ENCODE data around the gene SHROOM2. TPM values are rescaled to one million over a fixed set of nuclear protein-coding genes. Genes with fewer than 3 reads are reported as not detected.

SHROOM2 gene
- total RNA-seq, 1 experiment from 2014 or later: 5.3 TPM

DNA sequence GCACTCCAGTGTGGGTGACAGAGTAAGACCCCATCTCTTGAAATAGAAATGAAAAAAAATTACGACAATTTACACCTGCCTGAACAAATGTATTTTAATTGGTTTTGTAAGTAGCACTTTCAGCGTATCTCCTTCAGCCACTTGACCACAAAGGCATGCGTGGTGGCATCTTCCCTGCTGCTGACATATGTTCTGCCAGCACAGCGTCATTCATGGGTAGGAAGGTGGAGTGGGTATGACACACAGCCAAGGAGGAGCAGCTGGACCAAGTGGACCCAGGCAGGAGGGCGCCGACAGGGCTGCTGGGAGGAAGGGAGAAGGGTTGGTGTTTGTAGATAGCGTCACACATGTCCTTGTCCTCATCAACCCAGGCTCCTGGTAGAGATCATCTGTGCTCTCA, 152.3 kb downstream of the SHROOM2 start (continued):
- TF ChIP-seq YY1 (IDR thresholded peaks at IDR 0.05; ENCODE audit: extremely low read depth, insufficient replicate concordance, low read depth, low read length) (no peak), EGR1 (IDR thresholded peaks at IDR 0.05; ENCODE audit: low read depth) (no peak), POLR2AphosphoS5 (IDR thresholded peaks at IDR 0.05; ENCODE audit: low read depth, low read length) (no peak), JUND (IDR thresholded peaks at IDR 0.05) (no peak)

DNA sequence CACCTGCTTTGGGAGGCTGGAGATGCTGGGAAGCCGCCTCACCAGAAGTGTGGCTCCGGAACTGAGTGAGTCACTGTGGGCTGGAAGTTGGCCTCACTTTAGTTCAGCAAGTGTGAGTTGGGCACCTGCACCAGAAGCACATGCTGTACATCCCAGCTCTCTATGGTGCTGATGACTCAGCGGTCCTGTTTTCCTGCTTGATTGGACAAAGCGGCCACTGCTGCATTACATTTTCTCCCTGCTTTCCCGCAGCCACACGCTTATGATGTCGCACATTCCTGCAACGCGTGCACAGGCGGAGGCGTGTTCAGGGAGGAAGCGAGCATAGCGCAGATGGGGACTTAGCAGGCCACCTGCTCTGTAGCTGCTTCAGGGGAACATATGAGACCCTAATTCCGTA, 154.2 kb downstream of the SHROOM2 start:
- ChIA-PET CTCF (no interaction called here), RAD21 (ENCODE audit: low non-redundant PET in 1 of 2, low total read pairs in 2 of 2, uncharacterized antibody in 2 of 2, unreplicated experiment in 2 of 2) (no interaction called here), POLR2A (no interaction called here)
- TF ChIP-seq EZH2phosphoT487 (IDR thresholded peaks at IDR 0.05; ENCODE audit: borderline replicate concordance) (no peak), ZBTB33 (IDR thresholded peaks at IDR 0.05; ENCODE audit: extremely low read depth, insufficient replicate concordance, low read length) (no peak), YY1 (IDR thresholded peaks at IDR 0.05; ENCODE audit: extremely low read depth, insufficient replicate concordance, low read depth, low read length) (no peak)
- Histone ChIP-seq H3K9me2 (ENCODE audit: insufficient read depth) (no peaks in the 10 kb centered on the region), H3K9me3 (ENCODE audit: control insufficient read depth in 1 of 2, insufficient read depth in 1 of 2, low read depth in 1 of 2, low read length in 2 of 2) (no peaks in the 10 kb centered on the region), H2AFZ (ENCODE audit: low read depth, low read length, poor library complexity, severe bottlenecking) (no peak overlapping the region), H3K36me3 (ENCODE audit: control insufficient read depth in 1 of 2, insufficient read depth in 2 of 2, low read length in 2 of 2) (no peaks in the 10 kb centered on the region), H3K79me2 (ENCODE audit: insufficient read depth, low read length) (no peaks in the 10 kb centered on the region), H3K27me3 (ENCODE audit: insufficient read depth, low read length) (no peaks in the 10 kb centered on the region), H4K20me1 (ENCODE audit: insufficient read depth) (no peaks in the 10 kb centered on the region), H3K27ac (ENCODE audit: low read depth, low read length) (no peak overlapping the region), H3K9ac (ENCODE audit: low read length) (no peak overlapping the region), H3K4me1 (ENCODE audit: control insufficient read depth in 1 of 2, insufficient read depth in 2 of 2, low read length in 2 of 2) (no peaks in the 10 kb centered on the region), H3K4me3 (replicated peaks in 1 of 2; ENCODE audit: low read depth in 1 of 2, low read length in 2 of 2) (no peak overlapping the region), H3K4me2 (ENCODE audit: low read length) (no peak overlapping the region)
- no TSS peak for BruUV-seq (replicated peaks)
- ATAC-seq (no peak), DNase-seq (ENCODE audit: low read depth, low spot score) (no peak)
- intact Hi-C loops (cut with micrococcal nuclease): no loop called here

DNA sequence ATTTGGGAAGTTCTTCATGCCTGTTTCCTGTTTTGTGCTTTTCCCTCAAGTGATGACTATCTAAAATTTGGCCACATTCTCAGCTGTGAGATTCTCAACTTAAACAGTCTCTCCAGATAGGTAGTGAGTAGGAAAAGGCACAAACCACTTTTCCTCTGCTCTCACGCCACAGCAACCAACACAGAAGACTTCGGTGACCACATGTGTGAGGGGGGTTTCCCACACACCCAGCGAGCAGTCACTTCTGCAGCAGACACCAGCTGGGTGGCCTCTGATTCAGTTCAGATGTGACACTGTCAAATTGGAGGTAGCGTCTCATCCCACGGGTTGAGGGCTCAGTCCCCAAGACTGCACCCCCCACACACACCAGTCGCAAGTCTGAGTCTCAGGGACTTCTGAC, 155.9 kb downstream of the SHROOM2 start:
- Histone ChIP-seq H3K9me3 (ENCODE audit: control insufficient read depth in 1 of 2, insufficient read depth in 1 of 2, low read depth in 1 of 2, low read length in 2 of 2) (no peaks in the 10 kb centered on the region), H3K27me3 (ENCODE audit: insufficient read depth, low read length) (no peaks in the 10 kb centered on the region), H3K36me3 (ENCODE audit: control insufficient read depth in 1 of 2, insufficient read depth in 2 of 2, low read length in 2 of 2) (no peaks in the 10 kb centered on the region), H4K20me1 (ENCODE audit: insufficient read depth) (no peaks in the 10 kb centered on the region), H2AFZ (ENCODE audit: low read depth, low read length, poor library complexity, severe bottlenecking) (no peak overlapping the region), H3K9me2 (ENCODE audit: insufficient read depth) (no peaks in the 10 kb centered on the region), H3K9ac (ENCODE audit: low read length) (no peak overlapping the region), H3K4me1 (ENCODE audit: control insufficient read depth in 1 of 2, insufficient read depth in 2 of 2, low read length in 2 of 2) (no peaks in the 10 kb centered on the region), H3K27ac (ENCODE audit: low read depth, low read length) (no peak overlapping the region), H3K4me2 (ENCODE audit: low read length) (no peak overlapping the region), H3K79me2 (ENCODE audit: insufficient read depth, low read length) (no peaks in the 10 kb centered on the region), H3K4me3 (replicated peaks in 1 of 2; ENCODE audit: low read depth in 1 of 2, low read length in 2 of 2) (no peak overlapping the region)
- intact Hi-C loops (cut with micrococcal nuclease): no loop called here
- ChIA-PET POLR2A (no interaction called here), CTCF (no interaction called here), RAD21 (ENCODE audit: low non-redundant PET in 1 of 2, low total read pairs in 2 of 2, uncharacterized antibody in 2 of 2, unreplicated experiment in 2 of 2) (no interaction called here)
- BruUV-seq (replicated peaks): no TSS peak
- ATAC-seq (no peak), DNase-seq (ENCODE audit: low read depth, low spot score) (no peak)
- TF ChIP-seq POLR2A (IDR thresholded peaks at IDR 0.05; ENCODE audit: borderline replicate concordance, extremely low read depth, insufficient read depth, insufficient read length): no peak
- no peak for TF ChIP-seq TCF7L2 (IDR thresholded peaks at IDR 0.05; ENCODE audit: borderline replicate concordance, extremely low read depth, insufficient read depth, insufficient read length)
- TF ChIP-seq ZNF274 (IDR thresholded peaks at IDR 0.05; ENCODE audit: low read depth, low read length): no peak
- TF ChIP-seq, protein P1, sequence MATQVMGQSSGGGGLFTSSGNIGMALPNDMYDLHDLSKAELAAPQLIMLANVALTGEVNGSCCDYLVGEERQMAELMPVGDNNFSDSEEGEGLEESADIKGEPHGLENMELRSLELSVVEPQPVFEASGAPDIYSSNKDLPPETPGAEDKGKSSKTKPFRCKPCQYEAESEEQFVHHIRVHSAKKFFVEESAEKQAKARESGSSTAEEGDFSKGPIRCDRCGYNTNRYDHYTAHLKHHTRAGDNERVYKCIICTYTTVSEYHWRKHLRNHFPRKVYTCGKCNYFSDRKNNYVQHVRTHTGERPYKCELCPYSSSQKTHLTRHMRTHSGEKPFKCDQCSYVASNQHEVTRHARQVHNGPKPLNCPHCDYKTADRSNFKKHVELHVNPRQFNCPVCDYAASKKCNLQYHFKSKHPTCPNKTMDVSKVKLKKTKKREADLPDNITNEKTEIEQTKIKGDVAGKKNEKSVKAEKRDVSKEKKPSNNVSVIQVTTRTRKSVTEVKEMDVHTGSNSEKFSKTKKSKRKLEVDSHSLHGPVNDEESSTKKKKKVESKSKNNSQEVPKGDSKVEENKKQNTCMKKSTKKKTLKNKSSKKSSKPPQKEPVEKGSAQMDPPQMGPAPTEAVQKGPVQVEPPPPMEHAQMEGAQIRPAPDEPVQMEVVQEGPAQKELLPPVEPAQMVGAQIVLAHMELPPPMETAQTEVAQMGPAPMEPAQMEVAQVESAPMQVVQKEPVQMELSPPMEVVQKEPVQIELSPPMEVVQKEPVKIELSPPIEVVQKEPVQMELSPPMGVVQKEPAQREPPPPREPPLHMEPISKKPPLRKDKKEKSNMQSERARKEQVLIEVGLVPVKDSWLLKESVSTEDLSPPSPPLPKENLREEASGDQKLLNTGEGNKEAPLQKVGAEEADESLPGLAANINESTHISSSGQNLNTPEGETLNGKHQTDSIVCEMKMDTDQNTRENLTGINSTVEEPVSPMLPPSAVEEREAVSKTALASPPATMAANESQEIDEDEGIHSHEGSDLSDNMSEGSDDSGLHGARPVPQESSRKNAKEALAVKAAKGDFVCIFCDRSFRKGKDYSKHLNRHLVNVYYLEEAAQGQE (IDR thresholded peaks at IDR 0.05; ENCODE audit: low read depth): no peak
- no peak for TF ChIP-seq ZBTB33 (IDR thresholded peaks at IDR 0.05; ENCODE audit: extremely low read depth, insufficient replicate concordance, low read length)
- no peak for TF ChIP-seq ZFX (IDR thresholded peaks at IDR 0.05)

Measured in HCT116 (cell line).